Skin epidermis (tissue), 12 donors: Measurements from ENCODE around the gene ILDR2.

Experiments used
- H3K27ac ChIP-seq, 21 experiments: fragments of 200-600 bp; sonication (generic) in 11 of 21; one replicate each; pipeline ENCODE4 v1.5.0; 2020; ENCODE audit warnings: mild to moderate bottlenecking in 3 of 21, inconsistent platforms in 2 of 21, moderate library complexity in 2 of 21
- H3K4me3 ChIP-seq, 7 experiments: fragments of 200-600 bp; sonication (generic) in 2 of 7; one replicate each; pipeline ENCODE4 v1.5.0; 2020; ENCODE audit warnings: inconsistent platforms in 2 of 7, mild to moderate bottlenecking in 2 of 7, moderate library complexity in 1 of 7

Gene ILDR2

DNA sequence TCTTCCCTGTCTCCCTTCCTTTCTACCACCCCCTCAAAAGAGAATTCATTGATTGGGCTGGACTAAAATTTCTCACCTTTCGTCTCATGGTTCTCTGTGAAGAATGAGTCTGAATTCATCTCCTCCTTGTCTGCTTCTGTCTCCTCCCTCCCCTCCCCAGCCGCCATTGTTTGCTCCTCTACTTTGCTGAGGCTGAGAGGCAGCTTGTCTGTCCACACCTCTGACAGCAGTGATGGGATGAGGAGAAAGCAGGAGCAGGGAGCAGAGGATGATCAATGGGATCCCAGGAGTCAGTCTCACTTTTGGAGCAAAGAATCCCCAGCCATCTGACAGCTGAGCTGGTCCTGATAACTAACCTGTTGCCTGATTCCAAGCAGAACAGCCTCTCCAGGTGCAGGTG, 2.5 kb downstream of the ILDR2 start:
- no peak overlapping the region for H3K4me3 ChIP-seq

DNA sequence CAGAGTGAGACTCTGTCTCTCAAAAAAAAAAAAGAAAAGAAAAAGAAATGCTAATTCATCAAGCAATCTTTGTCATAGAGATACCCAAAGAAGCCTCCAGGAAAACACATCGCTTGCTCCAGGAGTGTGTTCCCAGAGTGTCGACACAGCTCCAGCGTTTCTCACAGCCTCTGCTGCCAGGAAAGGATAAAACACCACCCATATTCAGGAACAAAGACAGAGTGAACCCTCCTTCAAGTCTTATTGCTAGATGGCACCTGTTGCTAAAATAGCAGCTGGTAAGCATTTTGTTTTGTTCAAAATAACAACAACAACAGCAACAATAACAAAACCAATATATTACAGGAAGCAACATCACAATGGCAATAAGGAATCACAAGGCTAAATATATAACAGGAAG, 3.1 kb downstream of the ILDR2 start:
- H3K4me3 ChIP-seq: no peak overlapping the region
- no peak overlapping the region for H3K27ac ChIP-seq

More for the DNA sequence above, 2.5 kb downstream of the ILDR2 start:
- H3K27ac ChIP-seq: no peak overlapping the region

DNA sequence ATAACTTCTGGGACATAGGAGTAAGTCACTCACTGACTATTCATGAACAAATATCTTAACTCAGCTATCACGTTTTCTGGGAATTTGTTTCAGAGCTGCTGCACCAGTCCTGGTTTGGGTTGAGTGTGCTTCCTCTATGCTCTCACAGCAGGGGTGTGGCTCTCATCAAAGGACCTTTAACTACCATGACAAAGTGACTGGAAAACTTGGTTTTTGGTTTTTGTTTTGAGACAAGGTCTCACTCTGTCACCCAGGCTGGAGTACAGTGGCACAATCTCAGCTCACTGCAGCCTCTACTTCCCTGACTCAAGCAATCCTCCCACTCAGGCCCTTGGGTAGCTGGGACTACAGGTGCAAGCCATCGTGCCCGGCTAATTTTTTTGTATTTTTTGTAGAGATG, 4.1 kb downstream of the ILDR2 start:
- Histone ChIP-seq H3K27ac (no peak overlapping the region), H3K4me3 (no peak overlapping the region)

DNA sequence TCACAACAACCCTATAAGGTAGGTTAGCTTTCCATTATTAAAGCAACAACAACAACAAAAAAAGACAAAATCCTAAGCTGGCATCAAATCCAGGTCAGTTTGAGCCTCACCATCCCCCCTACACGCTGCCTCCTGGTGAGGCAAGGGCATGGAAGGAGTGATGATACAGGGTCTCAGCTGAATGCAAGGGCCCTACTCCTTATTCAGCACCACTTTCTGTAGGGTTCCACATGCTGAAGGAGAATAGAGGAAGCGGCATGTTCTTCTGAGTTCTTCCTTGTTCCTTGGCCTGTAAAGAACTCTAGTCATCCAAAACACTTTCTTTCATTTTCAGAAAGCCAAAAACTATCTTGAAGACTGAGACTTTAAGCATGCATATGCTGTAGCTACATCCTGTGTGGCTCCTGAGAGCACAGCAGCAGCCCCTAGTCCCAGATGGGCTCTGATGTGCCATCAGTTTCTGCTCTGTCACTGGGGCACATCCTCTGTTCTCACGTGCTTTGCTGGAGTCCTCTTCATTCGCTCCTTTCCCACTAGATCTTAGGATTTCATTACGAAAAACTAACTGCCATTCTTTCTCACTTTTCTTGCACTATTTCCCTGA, 6.2 kb downstream of the ILDR2 start:
- no peak overlapping the region for H3K4me3 ChIP-seq
- H3K27ac ChIP-seq: no peak overlapping the region

GRCh38 chr1:166960858-166961474, 14.4 kb downstream of the ILDR2 start:
- Histone ChIP-seq H3K27ac (no peak overlapping the region), H3K4me3 (no peak overlapping the region)

- H3K27ac ChIP-seq: no peak overlapping the region
- no peak overlapping the region for H3K4me3 ChIP-seq
Observed at GRCh38 chr1:166956872-166957271, 18.5 kb downstream of the ILDR2 start.

DNA sequence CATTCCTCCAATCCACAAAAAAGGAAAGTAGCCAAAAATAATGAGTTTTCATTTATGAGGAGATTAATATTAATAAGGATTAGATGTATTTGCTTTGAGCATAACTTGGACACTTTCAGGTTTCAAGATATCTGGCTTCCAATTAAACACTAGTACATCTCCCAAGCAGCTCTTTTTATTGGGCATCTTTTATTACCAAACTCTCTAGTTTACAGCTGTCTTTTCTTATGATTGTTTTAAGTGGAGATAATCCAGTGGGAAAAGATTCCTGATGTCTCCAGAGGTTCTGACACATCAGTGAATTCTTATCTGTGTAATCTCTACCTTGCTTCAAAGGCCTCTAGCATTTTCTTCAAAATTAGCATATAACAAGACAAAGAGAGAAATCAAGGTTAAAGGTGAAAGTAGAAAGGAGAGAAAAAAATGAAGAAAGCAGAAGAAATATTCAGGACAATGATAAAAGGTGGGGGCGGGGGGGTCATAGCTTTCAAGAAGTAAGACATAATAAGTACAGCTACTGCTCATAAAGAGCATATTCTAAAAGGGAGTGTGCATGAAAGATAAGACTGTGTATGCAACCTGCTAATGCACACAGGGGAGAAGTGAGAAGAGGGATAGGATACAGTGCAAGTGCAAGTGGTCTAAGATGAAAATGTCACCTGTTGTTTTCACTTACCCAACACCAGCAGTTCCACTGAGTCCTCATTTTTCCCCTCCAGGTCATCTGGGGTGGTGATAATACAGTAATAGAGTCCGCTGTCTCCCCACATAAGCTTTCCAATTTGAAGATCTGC, 19.1 kb downstream of the ILDR2 start:
- no peak overlapping the region for H3K27ac ChIP-seq
- H3K4me3 ChIP-seq: no peak overlapping the region

DNA sequence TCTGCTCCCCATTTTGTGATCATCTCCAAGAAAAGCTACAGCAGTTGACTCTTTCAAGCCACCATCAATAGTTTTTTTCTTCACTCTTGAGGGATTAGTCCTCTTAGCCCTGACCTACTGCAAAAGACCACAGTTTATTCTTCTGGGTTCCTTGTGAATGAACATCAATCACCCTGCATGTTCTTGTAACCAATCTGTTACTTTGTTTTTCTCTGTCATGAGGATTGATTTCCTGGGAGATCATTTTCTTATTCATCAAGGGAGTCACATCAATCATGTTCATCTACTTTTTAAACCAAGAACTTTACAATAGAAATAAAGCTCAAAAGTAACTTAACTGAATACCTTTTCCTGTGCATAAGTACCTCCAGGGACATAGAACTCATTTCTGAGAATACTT, 21.8 kb downstream of the ILDR2 start:
- no peak overlapping the region for H3K27ac ChIP-seq
- H3K4me3 ChIP-seq: no peak overlapping the region

DNA sequence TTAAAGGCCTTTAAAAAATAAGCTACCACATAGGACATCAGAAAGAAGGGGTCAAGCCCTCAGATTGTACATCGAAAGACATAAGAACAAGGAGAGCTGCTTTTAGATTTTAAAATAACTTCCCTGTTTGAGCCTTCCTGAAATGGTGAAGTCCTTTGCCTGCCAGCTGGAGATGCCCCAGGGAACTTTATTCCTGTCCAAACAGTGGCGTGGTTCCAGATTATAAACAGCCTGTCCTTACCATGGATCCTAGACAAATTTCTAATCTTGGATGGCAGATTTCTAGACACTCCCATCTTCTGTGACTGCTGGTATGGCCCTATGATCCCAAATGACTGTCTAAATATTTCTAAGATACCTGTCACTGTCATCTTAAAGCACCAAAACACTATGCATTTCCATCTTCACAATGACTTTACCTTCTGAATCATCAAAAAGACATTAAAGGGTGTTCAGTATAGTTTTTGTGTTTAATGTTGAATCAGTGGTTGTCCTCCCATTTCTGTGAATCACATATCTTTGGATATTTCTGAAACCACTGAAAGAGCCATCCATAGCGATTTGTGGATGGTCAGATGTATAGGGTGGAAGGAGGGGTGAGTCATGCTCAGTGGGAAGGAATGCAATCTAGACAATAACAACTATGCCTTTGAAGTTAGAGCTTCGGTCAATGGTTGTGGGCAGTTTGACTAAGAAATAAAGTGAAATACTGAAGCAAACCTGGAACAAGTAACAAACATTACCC, 23.2 kb downstream of the ILDR2 start:
- H3K4me3 ChIP-seq: no peak overlapping the region
- no peak overlapping the region for H3K27ac ChIP-seq

- Histone ChIP-seq H3K4me3 (no peak overlapping the region), H3K27ac (no peak overlapping the region)
Observed at GRCh38 chr1:166951050-166951449, 24.3 kb downstream of the ILDR2 start.

DNA sequence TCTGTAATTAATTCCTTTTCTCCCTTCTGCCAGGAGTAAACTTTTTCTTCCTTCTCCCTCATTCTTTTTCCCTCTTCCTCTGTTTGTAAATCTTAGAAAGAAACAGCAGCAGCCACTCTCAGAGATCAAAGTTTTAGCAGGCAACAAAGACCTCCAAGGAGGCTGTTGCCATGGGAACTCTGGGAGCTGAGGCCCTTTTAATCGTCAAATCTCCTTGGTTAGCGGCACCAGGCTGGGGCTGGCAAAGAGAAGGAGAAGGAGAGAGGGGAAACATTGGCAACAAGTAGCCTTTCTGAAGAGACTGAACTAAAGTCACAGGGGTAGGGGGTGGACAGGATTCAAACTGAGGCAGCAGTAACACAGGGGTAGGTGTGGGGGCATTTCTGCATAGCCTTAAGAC, 25.2 kb downstream of the ILDR2 start:
- Histone ChIP-seq H3K27ac (no peak overlapping the region), H3K4me3 (no peak overlapping the region)

GRCh38 chr1:166948856-166949350, 26.4 kb downstream of the ILDR2 start:
- Histone ChIP-seq H3K27ac (no peak overlapping the region), H3K4me3 (no peak overlapping the region)

DNA sequence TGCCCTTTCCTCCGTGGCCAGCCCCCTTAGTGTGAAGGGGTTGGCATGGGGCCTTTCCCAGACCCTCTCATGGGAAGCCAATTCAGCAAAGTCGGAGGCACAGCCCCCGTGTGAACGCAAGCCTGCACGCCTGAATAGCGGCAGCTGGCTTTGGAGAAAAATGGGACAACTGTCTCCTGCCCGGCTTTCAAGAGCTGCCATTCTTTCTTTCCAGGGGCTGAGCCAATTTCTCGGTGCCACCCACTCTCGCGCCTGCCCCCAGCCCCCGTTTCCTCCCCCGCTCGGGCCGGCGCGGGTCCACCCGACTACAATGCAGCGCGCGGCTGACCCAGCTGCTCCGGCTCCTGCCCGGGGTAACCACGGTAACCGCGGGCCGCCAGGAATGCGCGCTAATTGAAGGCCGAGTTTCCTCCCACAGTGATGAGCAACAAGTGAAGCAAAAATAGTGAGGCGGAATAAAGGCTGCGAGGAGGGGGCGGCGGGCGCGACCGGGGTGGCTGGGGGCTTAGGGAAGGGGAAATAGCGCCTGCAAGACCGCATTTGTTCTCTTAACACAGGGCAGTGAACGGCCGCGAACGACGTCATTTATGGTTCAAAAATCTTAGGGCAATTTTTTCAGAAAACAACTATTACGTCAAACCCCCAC, 27.8 kb downstream of the ILDR2 start:
- H3K27ac ChIP-seq: no peak overlapping the region
- H3K4me3 ChIP-seq: no peak overlapping the region

DNA sequence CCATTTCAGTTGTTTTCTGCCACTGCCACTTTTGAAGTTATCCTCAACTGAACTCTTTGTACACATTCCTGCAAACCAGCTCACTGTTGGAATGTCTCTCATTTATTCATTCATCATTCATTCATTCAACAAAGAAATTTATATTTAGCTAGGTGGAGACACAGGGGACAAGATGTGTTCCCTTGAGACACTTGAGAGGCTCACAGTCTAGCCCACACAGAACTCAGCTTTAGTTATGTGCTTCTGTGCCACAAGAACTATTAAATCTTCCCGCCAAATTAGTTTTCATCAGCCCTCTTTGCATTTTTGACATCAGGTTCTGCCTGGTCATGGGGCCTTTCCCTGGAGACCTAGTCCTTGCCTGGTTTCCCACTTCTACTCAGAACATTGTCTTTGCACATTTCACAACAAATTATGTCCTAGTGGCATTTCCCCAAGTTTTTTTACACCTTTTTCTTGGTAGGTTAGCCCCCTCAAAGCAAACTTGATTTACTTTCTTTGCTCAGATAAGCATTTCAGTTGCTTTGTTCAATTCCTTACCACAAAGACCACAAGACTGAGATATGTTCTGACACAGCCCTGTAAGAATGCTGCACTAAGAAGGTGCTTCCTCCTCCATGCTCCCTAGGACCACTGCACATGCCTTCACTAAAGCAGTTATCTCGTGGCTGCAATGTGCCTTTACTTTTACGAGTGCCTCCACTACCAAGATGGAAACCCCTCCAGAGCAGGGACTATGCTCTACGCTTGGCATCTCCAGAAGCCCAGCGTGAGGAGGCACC, 31.0 kb downstream of the ILDR2 start:
- no peak overlapping the region for H3K27ac ChIP-seq
- no peak overlapping the region for H3K4me3 ChIP-seq

DNA sequence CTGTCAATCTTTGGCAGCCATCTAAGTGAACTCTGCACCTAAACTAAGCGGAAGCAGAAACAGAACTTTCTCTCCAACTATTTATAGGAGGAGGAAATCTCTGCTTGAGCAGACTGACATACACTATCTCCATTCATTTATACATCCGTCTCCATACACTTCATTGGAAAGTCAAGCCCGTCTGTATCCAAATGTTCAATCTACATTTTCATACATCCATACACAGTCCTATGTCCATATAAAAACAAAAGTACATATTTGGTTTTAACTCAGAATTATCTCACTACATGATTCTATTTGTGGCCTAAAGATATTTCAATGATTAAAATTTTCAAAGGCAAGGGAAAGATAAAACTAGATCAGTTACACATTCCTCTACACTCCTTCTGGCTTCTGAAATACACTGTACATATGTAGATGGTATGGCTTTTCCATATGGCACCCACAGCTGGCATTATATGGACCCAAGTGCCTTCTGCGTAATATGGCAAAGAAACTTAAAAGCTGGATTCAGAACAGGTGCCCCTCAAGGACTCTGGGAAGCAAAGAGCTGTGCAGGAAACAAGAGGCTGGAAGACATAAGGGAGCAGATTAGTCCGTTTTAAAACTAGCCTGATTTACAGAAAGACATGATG, 35.5 kb downstream of the ILDR2 start:
- H3K4me3 ChIP-seq: no peak overlapping the region
- no peak overlapping the region for H3K27ac ChIP-seq

- H3K27ac ChIP-seq: no peak overlapping the region
Observed at GRCh38 chr1:166937962-166938361, 37.4 kb downstream of the ILDR2 start.

DNA sequence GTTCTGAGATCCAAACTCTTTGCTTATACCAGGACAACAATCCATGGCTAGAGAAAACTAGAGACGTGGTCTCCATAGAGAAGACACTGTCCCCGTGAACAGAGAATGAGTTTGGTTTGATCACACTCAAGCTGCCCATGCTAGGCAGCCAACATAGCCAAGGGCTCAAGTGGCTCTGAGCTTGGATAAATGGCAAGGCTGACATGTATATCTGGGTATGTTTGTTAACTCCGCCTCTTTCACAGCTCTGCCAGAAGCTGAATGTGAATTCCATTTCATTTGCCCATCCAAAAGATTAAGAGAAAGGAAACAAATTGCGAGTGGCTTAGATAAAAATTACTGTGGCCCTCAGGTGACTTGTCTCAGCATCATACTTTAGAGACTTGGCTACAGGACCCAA, 38.0 kb downstream of the ILDR2 start:
- Histone ChIP-seq H3K4me3 (no peak overlapping the region), H3K27ac (no peak overlapping the region)

More at GRCh38 chr1:166937962-166938361, 37.4 kb downstream of the ILDR2 start:
- no peak overlapping the region for H3K4me3 ChIP-seq

DNA sequence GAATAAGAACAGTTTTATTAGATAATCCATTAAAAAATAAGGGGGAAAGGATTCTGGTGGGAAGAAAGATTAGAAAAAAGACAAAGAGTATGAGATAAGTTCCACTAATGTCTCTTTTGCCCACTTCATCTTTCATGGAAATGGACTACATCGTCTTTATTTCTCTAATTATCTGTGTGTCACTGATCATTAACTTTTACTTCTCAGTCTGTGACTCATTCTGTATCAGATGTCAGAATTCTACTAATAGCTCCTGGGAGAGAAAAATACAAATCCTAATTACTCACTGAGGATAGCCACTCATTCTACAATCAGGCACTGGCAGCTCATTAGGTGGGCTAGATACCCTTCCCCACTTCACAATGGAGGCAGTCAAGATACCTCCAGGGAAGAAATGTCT, 41.7 kb downstream of the ILDR2 start:
- H3K27ac ChIP-seq: no peak overlapping the region
- H3K4me3 ChIP-seq: no peak overlapping the region

DNA sequence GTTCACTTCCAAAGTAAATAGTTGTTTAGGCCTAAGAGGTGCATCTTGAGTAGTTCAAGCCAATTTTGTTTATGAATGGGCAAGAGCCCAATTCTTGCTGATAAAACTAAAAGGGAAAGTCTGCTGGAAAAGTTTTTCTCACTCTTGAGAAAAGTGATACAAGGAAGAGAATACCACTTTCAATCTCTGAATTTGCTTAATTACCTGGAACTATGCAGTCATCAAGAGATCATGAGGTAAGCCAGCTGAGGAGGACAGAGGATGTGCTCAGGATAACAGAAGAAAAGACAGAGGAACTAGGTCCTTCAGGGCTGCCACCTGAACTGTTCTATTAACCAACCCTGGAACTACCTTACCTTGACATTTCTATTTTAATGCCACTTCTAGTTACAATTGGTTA, 42.2 kb downstream of the ILDR2 start:
- H3K27ac ChIP-seq: no peak overlapping the region
- H3K4me3 ChIP-seq: no peak overlapping the region
